NCI-H748 treated with DMSO at 0.1 percent for 48 hours (cell line): ENCODE measurements around the gene TMEM47.

Source experiments
- DNase-seq: peaks from one replicate; lab custom pipeline; 2025; lab: John Stamatoyannopoulos, UW

TMEM47 gene

GRCh38 chrX:34656842-34657725 lies at the start of gene TMEM47:
TMEM47 (minus strand) TSS chrX:34657285; CDS start chrX:34657029, 256 bp downstream.
- peak; percentile 29 for DNase-seq

- DNase-seq: no peak
Measured at GRCh38 chrX:34687095-34687494, 30.0 kb upstream of the TMEM47 start.

- no peak for DNase-seq
Measured at GRCh38 chrX:34659575-34659974, 2.5 kb upstream of the TMEM47 start.

- no peak for DNase-seq
Measured at GRCh38 chrX:34658326-34658725, 1.2 kb upstream of the TMEM47 start.

- DNase-seq: no peak
Measured at GRCh38 chrX:34657726-34658070, 613 bp upstream of the TMEM47 start.

- DNase-seq: no peak
Measured at GRCh38 chrX:34656467-34656841, 631 bp downstream of the TMEM47 start.

GRCh38 chrX:34655501-34656455 lies 1.3 kb downstream of the TMEM47 start:
- DNase-seq: no peak

- DNase-seq: no peak
Measured at GRCh38 chrX:34654696-34655490, 2.2 kb downstream of the TMEM47 start.

GRCh38 chrX:34653811-34654210 lies 3.3 kb downstream of the TMEM47 start:
- DNase-seq: no peak

- DNase-seq: no peak
Measured at GRCh38 chrX:34642849-34643248, 14.2 kb downstream of the TMEM47 start.

- DNase-seq: peak; percentile 5
Measured at GRCh38 chrX:34638116-34638515, 19.0 kb downstream of the TMEM47 start.

- no peak for DNase-seq
Measured at GRCh38 chrX:34634349-34634748, 22.7 kb downstream of the TMEM47 start.

- DNase-seq: no peak
Measured at GRCh38 chrX:34632384-34632783, 24.7 kb downstream of the TMEM47 start.

GRCh38 chrX:34631479-34632220 lies 25.4 kb downstream of the TMEM47 start:
- DNase-seq: no peak

GRCh38 chrX:34629572-34629971 lies 27.5 kb downstream of the TMEM47 start:
- no peak for DNase-seq

- no peak for DNase-seq
Measured at GRCh38 chrX:34624416-34624815, 32.7 kb downstream of the TMEM47 start.

GRCh38 chrX:34619920-34620319 lies 37.2 kb downstream of the TMEM47 start:
- DNase-seq: no peak

- DNase-seq: no peak
Measured at GRCh38 chrX:34612036-34612435, 45.0 kb downstream of the TMEM47 start.

GRCh38 chrX:34598362-34598761 lies 58.7 kb downstream of the TMEM47 start:
- DNase-seq: no peak

- no peak for DNase-seq
Measured at GRCh38 chrX:34586936-34587335, 70.1 kb downstream of the TMEM47 start.

GRCh38 chrX:34586346-34586911 lies 70.7 kb downstream of the TMEM47 start:
- DNase-seq: no peak
